ENCODE measurements around the gene SLCO2A1. TPM values are rescaled to one million over a fixed set of nuclear protein-coding genes. Genes with fewer than 3 reads are reported as not detected.

The SLCO2A1 gene
- total RNA-seq, 1 donor from 2014 or later = 0.33 TPM

DNA sequence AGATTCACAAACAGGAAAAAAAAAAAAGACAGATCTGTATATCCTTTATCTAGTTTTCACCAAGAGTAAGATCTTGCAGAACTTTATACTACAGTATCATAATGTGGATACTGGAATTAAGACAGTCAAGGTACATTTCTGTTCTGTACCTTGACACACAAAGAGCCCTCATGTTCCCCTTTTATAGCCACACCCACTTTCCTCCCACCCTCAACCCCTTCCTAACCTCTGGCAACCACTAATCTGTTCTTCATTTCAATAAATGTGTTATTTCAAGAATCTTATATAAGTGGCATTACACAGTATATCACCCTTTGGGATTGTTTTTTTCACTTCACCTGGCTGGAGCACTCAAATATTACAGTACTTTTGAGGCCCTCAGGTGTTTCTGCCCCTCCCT is 130.4 kb downstream of the SLCO2A1 start:
- Mint-ChIP-seq H3K9me3 (peaks cover 6% of the 10 kb centered on the region), H3K4me1 (no peaks in the 10 kb centered on the region), H3K36me3 (ENCODE audit: low read depth) (no peaks in the 10 kb centered on the region), H3K27ac (ENCODE audit: unreplicated experiment) (no peak overlapping the region), H3K4me3 (no peak overlapping the region), H3K27me3 (ENCODE audit: low read depth) (peaks cover 74% of the 10 kb centered on the region)
- no peak for TF ChIP-seq CTCF (conservative IDR thresholded peaks at IDR 0.05)
- no peak for DNase-seq (ENCODE audit: low read depth, low spot score)

DNA sequence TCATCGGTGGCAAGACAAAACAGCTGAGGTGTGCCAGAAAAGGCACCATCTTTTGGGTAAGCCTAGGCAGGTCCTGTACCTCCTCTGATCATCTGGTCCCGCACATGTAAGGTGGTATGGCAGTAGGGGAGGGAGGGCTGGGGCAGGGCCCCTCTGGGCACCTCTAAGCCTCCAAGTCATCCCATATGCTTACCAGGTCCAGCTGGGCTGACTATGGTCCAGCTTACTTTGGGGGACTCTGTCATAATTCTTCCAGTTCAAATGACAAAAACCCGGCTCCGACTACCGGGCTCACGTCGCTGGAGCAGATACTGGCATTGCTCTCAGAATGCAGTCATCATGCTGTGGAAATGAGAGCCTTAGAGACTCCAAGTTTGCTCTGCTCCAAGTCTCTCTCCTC is 132.2 kb downstream of the SLCO2A1 start:
- Mint-ChIP-seq H3K4me1 (peaks cover 4% of the 10 kb centered on the region), H3K9me3 (peaks cover under 1% of the 10 kb centered on the region), H3K4me3 (peak overlapping the region; percentile 89), H3K36me3 (ENCODE audit: low read depth) (no peaks in the 10 kb centered on the region), H3K27ac (ENCODE audit: unreplicated experiment) (no peak overlapping the region), H3K27me3 (ENCODE audit: low read depth) (peaks cover 82% of the 10 kb centered on the region)
- no peak for DNase-seq (ENCODE audit: low read depth, low spot score)
- no peak for TF ChIP-seq CTCF (conservative IDR thresholded peaks at IDR 0.05)

DNA sequence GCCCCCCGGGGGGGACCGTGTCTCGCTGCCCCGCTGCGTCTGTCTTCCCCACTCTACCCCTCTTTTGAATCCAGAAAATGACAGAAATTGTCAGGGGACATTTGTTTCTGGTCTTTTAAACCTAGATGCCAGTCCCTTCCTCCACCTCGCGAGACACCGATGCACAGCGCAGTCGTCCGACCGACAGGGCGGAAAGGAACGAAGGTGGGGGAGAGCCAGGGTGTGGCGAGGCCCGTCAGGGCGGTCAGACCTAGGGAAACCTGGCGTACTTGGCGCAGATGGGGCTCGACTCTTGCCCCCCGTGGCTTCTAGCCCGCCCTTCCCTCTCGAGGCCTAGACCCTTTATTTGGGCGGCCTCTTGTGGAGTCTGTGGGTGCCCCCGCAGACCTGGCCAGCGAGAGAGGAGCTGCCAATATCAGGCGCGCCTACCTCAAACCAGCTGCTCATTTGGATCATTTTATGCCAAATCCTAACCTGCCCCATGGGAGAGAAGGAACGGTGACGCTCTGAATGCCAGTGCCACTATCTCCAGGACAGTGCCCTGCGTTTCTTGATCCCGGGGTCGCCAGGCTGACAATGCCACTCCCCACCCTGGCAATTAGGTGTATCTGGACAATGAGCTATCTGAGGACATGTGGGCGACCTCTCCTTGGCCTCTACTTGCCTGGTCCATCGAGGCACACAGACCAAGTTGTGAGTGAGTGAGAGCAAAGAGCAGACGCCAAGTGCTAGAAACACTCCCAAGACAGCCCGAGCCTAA is 133.5 kb downstream of the SLCO2A1 start:
- H3K27ac Mint-ChIP-seq (ENCODE audit: unreplicated experiment) = peak overlapping the region; percentile 35

GRCh38 chr3:133895208-133896001 is 134.3 kb downstream of the SLCO2A1 start, which contains the start of gene RAB6B:
Gene RAB6B, minus strand, starts transcription at chr3:133895882. Its CDS starts 416 bp downstream, at chr3:133895466.
- no peaks in the 10 kb centered on the region for H3K36me3 Mint-ChIP-seq (ENCODE audit: low read depth)
- H3K4me1 Mint-ChIP-seq = peaks cover 4% of the 10 kb centered on the region
- peak within 1 kb of the TSS; percentile 91 for H3K4me3 Mint-ChIP-seq
- no peak for TF ChIP-seq CTCF (conservative IDR thresholded peaks at IDR 0.05)
- peak within 1 kb of the TSS; percentile 35 for H3K27ac Mint-ChIP-seq (ENCODE audit: unreplicated experiment)
- no peaks in the 10 kb centered on the region for H3K9me3 Mint-ChIP-seq
- peak; percentile 45 for DNase-seq (ENCODE audit: low read depth, low spot score)
- H3K27me3 Mint-ChIP-seq (ENCODE audit: low read depth) = peaks cover 66% of the 10 kb centered on the region

More for the DNA sequence above, 133.5 kb downstream of the SLCO2A1 start:
- no peaks in the 10 kb centered on the region for H3K36me3 Mint-ChIP-seq (ENCODE audit: low read depth)
- H3K9me3 Mint-ChIP-seq = no peaks in the 10 kb centered on the region
- no peak for TF ChIP-seq CTCF (conservative IDR thresholded peaks at IDR 0.05)
- peaks cover 4% of the 10 kb centered on the region for H3K4me1 Mint-ChIP-seq
- peak overlapping the region; percentile 89 for H3K4me3 Mint-ChIP-seq
- no peak for DNase-seq (ENCODE audit: low read depth, low spot score)
- peaks cover 71% of the 10 kb centered on the region for H3K27me3 Mint-ChIP-seq (ENCODE audit: low read depth)

DNA sequence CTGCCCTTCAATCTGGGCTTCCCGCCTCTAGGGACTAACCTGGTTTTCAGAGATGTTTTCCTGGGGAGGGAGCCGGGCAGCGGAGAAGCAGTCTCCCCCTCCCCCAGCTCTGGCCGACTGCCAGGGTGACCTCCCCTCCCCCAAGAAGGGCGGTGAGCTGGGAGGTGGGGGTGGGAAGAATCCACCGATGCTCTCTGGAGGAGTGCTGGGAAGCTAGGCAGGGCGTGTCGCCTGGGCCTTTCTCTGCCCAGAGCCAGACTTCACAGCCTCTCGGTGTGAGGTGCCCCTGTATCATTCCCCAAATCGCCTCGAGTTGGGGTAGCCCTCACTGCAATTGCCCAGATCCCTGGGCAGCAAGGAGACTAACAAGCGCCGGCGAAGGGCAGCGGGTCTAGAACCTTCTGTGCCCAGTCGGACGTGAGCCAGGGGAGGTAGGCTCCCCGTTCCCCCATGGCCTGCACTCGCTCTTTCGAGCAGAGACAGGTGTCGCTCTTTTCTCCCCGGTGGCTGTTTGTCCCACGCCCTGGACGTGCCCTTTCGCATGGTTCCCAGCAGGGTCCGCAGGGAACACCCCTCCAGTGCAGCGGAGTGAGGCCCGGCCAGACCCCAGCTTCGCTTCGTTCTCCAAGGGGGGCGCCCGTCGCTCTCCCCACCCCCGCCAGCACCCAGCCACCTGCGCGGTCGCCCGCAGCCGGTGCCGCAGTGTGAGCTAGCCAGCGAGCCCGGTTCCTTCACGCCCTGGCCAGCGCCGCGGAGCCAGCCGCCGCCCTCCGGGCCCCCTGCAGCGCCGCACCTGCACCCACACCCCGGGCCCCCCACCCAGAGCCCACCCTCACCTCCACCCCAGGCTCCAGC is 135.1 kb downstream of the SLCO2A1 start:
- peak overlapping the region; percentile 78 for H3K4me3 Mint-ChIP-seq
- H3K4me1 Mint-ChIP-seq = peaks cover 4% of the 10 kb centered on the region
- H3K27ac Mint-ChIP-seq (ENCODE audit: unreplicated experiment) = no peak overlapping the region
- H3K9me3 Mint-ChIP-seq = no peaks in the 10 kb centered on the region
- DNase-seq (ENCODE audit: low read depth, low spot score) = no peak
- no peaks in the 10 kb centered on the region for H3K36me3 Mint-ChIP-seq (ENCODE audit: low read depth)
- TF ChIP-seq CTCF (conservative IDR thresholded peaks at IDR 0.05) = no peak
- H3K27me3 Mint-ChIP-seq (ENCODE audit: low read depth) = peaks cover 58% of the 10 kb centered on the region

Data from neural crest cell (in vitro differentiated cells).